NCI-H2227 treated with DMSO at 0.1 percent for 48 hours (cell line): ENCODE measurements around the gene BICDL1.
A peak's percentile ranks its signal among the peaks of the same experiment; 100 is the strongest.
"Not testable (repeated sequence)": the region's sequence is repeated elsewhere in the genome, so short reads cannot be mapped to it uniquely, and the experiment has no call there.

ENCODE experiments used
- DNase-seq: peaks from one replicate; lab custom pipeline; 2025; lab: John Stamatoyannopoulos, UW

BICDL1 gene

GRCh38 chr12:119988472-119989360, at the start of gene BICDL1:
Gene BICDL1 (plus strand): TSS chr12:119989236. CDS start chr12:119989869, 633 bp downstream.
- DNase-seq, result peak; percentile 94

- DNase-seq, result no peak
Measured at GRCh38 chr12:119940897-119941296, 48.1 kb upstream of the BICDL1 start.

DNA sequence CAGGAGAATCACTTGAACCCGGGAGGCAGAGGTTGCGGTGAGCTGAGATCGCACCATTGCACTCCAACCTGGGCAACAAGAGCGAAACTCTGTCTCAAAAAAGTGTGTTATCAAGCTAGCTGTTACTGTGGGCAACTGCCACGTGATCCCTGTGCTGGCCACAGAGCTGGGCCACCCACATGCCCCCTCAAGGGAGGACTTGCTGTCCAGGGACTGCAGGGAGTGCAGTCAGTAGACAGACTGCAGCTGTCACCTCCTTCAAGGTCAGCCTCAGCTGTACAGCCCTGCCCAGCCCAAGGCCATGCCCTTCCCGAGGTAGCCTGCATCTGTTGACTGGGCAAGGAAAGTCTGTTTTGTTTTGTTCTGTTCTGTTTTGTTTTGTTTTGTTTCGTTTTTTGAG, 46.6 kb upstream of the BICDL1 start:
- DNase-seq, result no peak

GRCh38 chr12:119946213-119946612, 42.8 kb upstream of the BICDL1 start:
- DNase-seq, result no peak

DNA sequence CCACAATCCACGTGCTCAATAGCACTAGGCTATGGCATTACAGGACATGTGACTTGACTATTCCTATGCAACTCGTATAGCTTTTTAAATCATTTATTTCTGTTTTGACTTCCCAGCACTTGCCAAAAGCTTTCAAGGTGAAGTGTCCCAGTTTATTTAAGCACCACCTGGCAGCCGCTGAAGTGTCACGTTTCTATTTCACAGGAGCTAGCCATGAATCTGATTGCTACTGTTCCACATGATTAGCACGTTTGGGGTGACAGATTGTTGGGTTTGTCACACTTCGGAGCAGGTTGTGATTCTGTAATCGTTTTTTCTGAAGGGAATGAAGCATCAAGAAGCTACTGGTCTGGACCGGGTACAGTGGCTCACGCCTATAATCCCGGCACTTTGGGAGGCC, 39.9 kb upstream of the BICDL1 start:
- DNase-seq, result no peak

DNA sequence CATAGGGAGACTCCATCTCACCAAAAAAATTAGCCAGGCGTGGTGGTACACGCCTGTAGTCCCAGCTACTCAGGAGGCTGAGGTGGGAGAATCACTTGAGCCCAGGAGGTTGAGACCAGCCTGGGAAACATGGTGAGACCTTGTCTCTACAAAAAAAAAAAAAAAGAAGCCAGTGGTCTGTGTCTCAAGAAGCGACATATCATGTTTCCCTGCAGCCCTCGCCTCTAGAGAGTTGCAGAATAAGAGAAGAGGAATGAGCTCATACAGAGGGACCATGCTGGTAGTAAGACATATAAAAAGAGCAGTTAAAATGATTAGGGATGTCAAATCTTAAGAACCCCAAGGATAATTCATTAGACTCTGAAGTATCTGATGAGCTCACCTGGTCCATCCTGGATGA, 39.4 kb upstream of the BICDL1 start:
- no peak for DNase-seq

- DNase-seq, result no peak
Measured at GRCh38 chr12:119956047-119956446, 33.0 kb upstream of the BICDL1 start.

DNA sequence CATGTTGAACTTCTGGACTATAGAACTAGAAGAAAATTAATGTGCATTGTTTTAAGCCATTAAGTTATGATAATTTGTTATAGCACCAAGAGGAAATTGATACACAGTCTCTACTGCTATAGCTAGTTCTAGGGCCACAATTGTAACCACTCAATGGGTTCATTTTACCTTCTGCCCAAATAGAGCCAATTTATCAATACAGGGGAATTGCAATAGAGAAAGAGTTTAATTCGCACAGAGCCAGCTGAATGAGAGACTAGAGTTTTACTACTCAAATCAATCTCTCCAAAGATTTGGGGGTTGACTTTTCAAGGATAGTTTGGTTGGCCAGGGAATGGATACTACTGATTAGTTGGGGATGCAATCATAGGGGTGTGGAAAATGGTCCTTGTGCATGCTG, 31.9 kb upstream of the BICDL1 start:
- no peak for DNase-seq

- DNase-seq, result no peak
Measured at GRCh38 chr12:119959435-119959834, 29.6 kb upstream of the BICDL1 start.

DNA sequence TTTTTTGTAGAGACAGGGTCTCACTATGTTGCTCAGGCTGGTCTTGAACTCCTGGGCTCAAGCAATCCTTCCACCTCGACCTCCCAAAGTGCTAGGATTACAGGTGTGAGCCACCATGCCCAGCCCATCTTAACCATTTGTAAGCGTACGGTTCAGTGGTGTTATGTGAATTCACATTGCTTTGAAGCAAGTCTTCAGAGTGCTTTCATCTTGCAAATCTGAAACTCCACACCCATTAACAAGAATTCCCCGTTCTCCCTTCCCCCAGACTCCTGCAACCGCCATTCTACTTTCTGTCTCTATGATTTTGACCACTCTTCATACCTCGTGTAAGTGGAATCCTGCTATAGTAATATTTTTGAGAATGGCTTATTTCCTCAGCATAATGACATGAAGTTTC, 24.9 kb upstream of the BICDL1 start:
- no peak for DNase-seq

DNA sequence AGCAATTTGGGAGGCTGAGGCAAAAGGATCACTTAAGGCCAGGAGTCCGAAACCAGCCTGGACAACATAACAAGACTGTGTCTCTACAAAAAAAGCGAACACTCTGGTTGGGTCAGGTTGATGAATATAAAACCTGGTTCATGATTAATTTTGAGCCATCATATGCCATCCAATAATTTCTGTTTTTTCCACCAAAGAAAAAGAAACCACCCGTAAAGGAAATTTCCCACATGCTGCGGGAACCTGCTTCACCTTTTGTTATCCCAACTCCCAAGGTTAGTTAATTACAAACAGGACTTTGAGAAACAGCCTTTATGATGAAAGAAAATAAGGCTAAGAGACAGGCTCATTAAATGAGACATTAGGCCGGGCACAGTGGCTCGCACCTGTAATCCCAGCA, 24.1 kb upstream of the BICDL1 start:
- DNase-seq, result no peak

DNA sequence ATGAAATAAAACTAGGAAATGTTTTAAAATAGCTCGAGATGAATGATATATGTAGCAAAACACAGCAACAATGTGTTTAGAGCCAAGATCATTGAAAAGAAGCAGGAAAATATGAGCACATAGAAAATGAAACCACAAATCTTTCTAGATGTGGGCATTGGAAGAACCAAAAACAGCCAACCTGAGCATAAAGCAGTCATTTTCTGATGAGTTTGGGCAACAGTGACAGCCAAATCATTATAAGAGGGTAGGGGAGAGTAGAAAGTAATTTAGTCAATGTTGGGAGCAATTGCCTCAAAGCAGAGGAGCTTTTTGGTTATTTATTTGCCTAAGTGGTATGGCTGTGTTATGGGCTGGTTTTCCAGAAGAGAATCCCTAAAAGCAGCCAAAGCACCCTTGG, 8.8 kb upstream of the BICDL1 start:
- DNase-seq, result no peak

DNA sequence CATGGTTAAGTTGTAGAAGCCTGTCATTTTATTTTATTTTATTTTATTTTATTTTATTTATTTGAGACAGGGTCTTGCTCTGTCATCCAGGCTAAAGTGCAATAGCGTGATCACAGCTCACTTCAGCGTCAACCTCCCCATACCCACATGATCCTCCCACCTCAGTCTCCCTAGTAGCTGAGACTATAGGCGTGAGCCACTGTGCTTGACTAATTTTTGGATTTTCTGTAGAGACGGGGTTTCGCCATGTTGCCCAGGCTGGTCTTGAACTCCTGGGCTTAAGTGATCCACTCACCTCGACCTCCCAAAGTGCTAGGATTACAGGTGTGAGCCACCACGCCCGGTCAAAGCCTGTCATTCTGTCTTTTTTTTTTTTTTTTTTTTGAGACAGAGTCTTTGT, 8.3 kb upstream of the BICDL1 start:
- DNase-seq, result not testable (repeated sequence)

DNA sequence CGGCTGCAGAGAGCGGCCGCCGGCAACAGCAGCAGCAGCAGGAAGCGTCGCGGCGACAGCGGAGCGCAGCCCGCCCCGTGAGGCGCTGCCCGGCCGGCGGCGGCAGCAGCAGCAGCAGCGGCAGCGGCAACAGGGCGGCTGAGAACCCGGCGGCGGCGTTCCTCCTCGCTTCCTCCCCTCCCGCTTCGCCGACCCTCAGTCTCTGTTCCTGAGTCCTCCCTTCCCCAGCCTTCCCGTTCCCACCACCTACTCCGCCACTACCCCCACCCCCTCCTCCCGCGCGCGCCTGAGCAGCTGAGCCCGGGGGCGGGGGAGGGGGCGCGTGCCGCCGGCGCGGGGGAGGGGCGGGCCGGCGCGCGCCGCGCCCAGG, 310 bp downstream of the BICDL1 start:
- DNase-seq, result peak; percentile 57

DNA sequence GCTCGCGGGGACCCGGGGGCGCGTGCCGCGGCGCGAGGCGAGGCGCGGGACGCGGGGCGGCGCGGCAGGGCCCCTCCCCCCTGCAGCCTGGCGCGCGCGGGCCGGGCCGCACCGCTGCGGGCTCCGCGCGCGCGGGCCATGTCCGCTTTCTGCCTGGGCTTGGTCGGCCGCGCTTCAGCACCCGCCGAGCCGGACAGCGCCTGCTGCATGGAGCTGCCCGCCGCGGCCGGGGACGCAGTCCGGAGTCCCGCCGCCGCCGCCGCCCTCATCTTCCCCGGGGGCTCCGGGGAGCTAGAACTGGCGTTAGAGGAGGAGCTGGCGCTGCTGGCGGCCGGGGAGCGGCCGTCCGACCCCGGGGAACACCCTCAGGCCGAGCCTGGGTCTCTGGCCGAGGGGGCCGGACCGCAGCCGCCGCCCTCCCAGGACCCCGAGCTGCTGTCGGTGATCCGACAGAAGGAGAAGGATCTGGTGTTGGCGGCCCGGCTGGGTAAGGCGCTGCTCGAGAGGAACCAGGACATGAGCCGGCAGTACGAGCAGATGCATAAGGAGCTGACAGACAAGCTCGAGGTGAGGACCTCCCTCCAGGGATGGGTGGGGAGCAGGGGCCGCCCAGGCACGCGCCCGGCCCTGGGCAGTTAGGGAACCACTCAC, 820 bp downstream of the BICDL1 start:
- no peak for DNase-seq

DNA sequence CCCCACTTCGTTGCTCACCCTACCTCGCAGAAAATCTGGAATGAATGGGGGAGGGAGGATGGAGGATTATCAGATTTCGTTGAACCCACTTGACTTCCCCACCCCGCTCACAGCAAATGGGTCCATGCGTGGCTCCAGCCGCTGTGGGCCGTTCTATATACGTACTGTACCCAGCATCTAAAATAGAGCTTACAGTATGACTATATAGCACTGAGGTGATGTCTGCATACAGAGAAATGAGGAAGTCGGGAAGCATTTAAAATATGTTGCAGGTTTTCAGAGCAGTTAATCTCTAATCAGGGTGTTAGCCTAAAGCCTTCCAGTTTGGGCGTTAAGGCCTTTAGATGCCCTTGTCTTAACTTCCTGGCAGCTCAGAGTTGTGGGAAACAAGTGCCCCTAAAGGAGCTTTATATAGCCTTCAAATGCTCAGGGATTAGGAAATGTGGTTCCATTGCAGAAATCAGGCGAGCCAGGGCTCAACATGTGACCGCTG, 1.4 kb downstream of the BICDL1 start:
- DNase-seq, result no peak

GRCh38 chr12:119992129-119992705, 3.2 kb downstream of the BICDL1 start:
- DNase-seq, result no peak

DNA sequence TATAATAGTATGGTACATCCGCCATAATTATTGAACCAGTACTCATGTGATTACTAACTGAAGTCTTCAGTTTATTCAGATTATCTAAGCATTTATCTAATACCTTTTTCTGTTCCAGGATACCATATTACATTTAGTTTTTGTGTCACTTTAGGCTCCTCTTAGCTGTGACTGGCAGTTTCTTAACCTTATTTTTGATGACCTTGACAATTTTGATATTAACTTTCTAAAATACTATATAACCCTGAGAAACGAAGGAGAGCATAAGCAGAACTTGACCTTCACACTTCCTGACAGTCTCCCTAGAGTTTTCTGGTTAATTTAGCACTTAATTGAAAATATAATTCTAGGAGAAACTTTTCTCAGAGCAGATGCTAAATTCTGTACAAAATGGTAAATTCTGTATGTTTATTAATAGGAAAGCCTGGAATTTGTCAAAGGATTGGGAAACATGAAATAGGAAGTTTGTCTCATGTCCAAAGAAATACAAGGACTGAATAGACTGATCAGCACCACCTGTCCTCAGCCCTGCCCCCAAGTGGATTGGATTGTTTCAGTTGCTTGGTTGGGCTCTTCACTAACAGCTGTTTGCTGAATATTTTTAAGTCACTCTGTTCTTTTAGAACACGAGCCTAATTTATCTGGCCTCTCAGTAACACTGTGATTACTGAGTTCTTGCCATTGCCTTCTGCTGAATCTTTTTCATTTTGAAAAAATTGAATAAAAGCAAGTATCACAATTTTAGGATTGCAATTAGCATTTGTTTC, 6.0 kb downstream of the BICDL1 start:
- DNase-seq, result no peak

- no peak for DNase-seq
Measured at GRCh38 chr12:119996417-119996816, 7.4 kb downstream of the BICDL1 start.

GRCh38 chr12:119998471-119999245, 9.6 kb downstream of the BICDL1 start:
- DNase-seq, result no peak

DNA sequence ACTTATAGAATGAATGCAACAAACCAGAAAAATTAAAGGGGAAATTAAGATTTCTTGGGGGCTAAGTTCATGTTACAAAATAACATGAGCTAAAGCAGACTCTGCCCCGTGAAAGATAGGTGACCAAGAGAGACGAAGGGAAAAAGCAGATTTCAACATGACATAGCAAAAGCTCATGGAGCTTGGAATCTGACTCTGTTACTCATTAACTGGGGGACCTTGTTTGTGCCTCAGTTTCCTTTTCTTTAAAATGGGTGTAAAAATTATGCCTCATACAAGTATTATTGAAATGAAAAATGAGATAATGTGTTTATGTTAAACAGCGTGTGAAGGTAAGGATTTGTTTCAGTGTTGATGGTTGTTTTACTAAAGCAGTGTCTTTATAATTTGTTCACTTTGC, 11.5 kb downstream of the BICDL1 start:
- no peak for DNase-seq
